OCI-LY7 (cell line): ENCODE results near the gene TNK1. TPM values are rescaled to one million over a fixed set of nuclear protein-coding genes. Genes with fewer than 3 reads are reported as not detected.
A peak's percentile ranks its signal among the peaks of the same experiment; 100 is the strongest.

Experiments used
- BruUV-seq: library from RNA; stranded (reverse); fragments of 400-500 nt; replicated peaks from 2 replicates; lab custom pipeline; 2021; lab: Mats Ljungman, UMichigan
- CTCF ChIA-PET: fragments of 300-600 bp; sonication (Branson Sonifier 250); formaldehyde crosslinking; loops from one replicate; lab custom pipeline; 2022; ENCODE audit warnings: antibody characterized with exemption; ENCODE audit not compliant: unreplicated experiment; lab: Charles Lee
- POLR2A ChIA-PET: fragments of 300-600 bp; sonication (Branson Sonifier 250); formaldehyde crosslinking; loops from one replicate; lab custom pipeline; 2022; ENCODE audit warnings: antibody characterized with exemption; lab: Charles Lee
- DNase-seq: peaks from one replicate; pipeline ENCODE4 v3.0.0-alpha.2; 2015; ENCODE audit warnings: low spot score
- H2AFZ ChIP-seq: fragments of 200-600 bp; sonication (generic), shearing (Covaris generic); 2 replicates; pipeline ENCODE4 v1.6.1; 2014; ENCODE audit warnings: mild to moderate bottlenecking, antibody characterized with exemption, low read length, moderate library complexity
- H3K27ac ChIP-seq: fragments of 200-600 bp; sonication (generic); 2 replicates; pipeline ENCODE4 v1.5.1; 2014; ENCODE audit warnings: mixed run types, low read depth, mild to moderate bottlenecking, moderate library complexity, low read length, inconsistent platforms; ENCODE audit not compliant: poor library complexity, severe bottlenecking
- H3K36me3 ChIP-seq: fragments of 200-600 bp; sonication (generic); 2 replicates; pipeline ENCODE4 v1.6.1; 2014; ENCODE audit warnings: mild to moderate bottlenecking, antibody characterized with exemption, low read length, moderate library complexity, mixed read lengths; ENCODE audit not compliant: insufficient read depth
- H3K4me1 ChIP-seq: fragments of 200-600 bp; sonication (generic); 2 replicates; pipeline ENCODE4 v1.5.1; 2014; ENCODE audit warnings: mild to moderate bottlenecking, low read length; ENCODE audit not compliant: insufficient read depth, poor library complexity, severe bottlenecking
- H3K4me2 ChIP-seq: fragments of 200-600 bp; sonication (generic); 2 replicates; pipeline ENCODE4 v1.6.1; 2014; ENCODE audit warnings: mild to moderate bottlenecking, low read length
- H3K4me3 ChIP-seq: fragments of 200-600 bp; sonication (generic); 2 replicates; pipeline ENCODE4 v1.5.1; 2014; ENCODE audit warnings: mild to moderate bottlenecking, low read depth, low read length; ENCODE audit not compliant: poor library complexity, severe bottlenecking
- H3K79me2 ChIP-seq: fragments of 200-600 bp; sonication (generic); 2 replicates; pipeline ENCODE4 v1.6.1; 2016; ENCODE audit warnings: low read depth, mild to moderate bottlenecking, low read length, moderate library complexity, mixed read lengths; ENCODE audit not compliant: insufficient read depth
- H3K9me2 ChIP-seq: fragments of 200-600 bp; sonication (generic); 2 replicates; pipeline ENCODE4 v1.6.1; 2016; ENCODE audit warnings: mild to moderate bottlenecking, low read length, mixed read lengths; ENCODE audit not compliant: insufficient read depth
- H3K9me3 ChIP-seq: fragments of 200-600 bp; sonication (generic); 2 replicates; pipeline ENCODE4 v1.6.1; 2014; ENCODE audit warnings: mild to moderate bottlenecking, mixed run types, low read length, mixed read lengths
- H4K20me1 ChIP-seq: fragments of 200-600 bp; sonication (generic); 2 replicates; pipeline ENCODE4 v1.6.1; 2014; ENCODE audit warnings: mild to moderate bottlenecking, antibody characterized with exemption, low read length, moderate library complexity, mixed read lengths; ENCODE audit not compliant: insufficient read depth
- EZH2phosphoT487 ChIP-seq: fragments of 200-600 bp; sonication (generic); IDR thresholded peaks from 2 replicates; pipeline ENCODE4 v1.6.1; 2018; ENCODE audit warnings: low read depth, borderline replicate concordance, mild to moderate bottlenecking, mixed run types, antibody characterized with exemption, low read length, moderate library complexity, mixed read lengths
- intact Hi-C: fragments of 100-400 bp; cut with micrococcal nuclease; formaldehyde crosslinking; loops from one replicate; pipeline ENCODE4 v1.10.0; 2022; ENCODE audit not compliant: unreplicated experiment
- total RNA-seq, 2 experiments: library from RNA; depleted of rRNA in 1 of 2; stranded (reverse); fragments of >200 nt in 1 of 2; shearing (Covaris generic) in 1 of 2; gene quantifications; 2 replicates each; pipeline ENCODE4 v1.2.3, GENCODE V29; 2014 to 2022
- TF ChIP-seq, protein P1 (sequence below): fragments of 200-600 bp; sonication (generic); conservative IDR thresholded peaks from 2 replicates; pipeline ENCODE4 v1.5.1; 2014; ENCODE audit warnings: mild to moderate bottlenecking, antibody characterized with exemption, low read length, moderate library complexity, mixed read lengths

TNK1 gene
- total RNA-seq, 2 experiments from 2014 or later: 5.0 to 6.4 TPM

DNA sequence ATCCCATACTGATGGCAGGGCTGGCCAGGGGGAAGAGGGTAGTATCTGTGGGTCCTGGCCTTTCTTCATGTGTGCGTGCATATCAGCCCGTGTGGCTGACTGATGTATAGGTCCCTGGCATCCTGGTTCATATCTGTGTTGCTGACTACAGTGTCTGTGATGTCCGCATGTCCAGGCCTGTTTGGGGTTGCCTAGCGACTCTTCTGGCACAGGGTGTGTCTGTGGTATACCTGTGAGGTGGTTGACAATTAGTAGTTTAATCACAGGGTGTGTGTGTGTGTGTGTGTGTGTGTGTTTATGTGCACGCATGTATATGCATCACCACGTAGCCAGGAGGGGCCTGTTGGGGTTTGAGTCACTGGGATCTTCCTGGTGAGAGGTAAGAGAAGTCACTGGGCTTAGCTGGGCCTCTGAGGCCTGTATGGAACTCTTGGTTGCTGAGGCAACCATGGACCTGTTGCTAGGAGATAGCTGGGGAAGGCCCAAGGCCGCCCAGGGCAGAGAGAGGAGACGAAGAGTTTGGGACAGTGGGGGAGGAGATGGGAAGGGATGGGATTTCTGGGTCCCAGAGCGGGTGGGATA, 26.5 kb upstream of the TNK1 start:
- Histone ChIP-seq H3K9me2 (no peaks in the 10 kb centered on the region), H4K20me1 (no peaks in the 10 kb centered on the region), H3K4me1 (peaks cover 35% of the 10 kb centered on the region), H3K36me3 (0 out of 2 replicates have a peak, but pooled peaks cover 6% of the 10 kb centered on the region), H3K27ac (no peak overlapping the region), H3K4me2 (no peak overlapping the region), H3K79me2 (no peaks in the 10 kb centered on the region), H3K9me3 (no peaks in the 10 kb centered on the region), H2AFZ (no peak overlapping the region), H3K4me3 (no peak overlapping the region)
- intact Hi-C loops: loop anchor here (5.0 kb wide), 3 partner anchors 37 to 333 kb away; partner anchors contain the start of genes GPS2, TMEM256, TP53 and WRAP53
- TF ChIP-seq, protein P1, sequence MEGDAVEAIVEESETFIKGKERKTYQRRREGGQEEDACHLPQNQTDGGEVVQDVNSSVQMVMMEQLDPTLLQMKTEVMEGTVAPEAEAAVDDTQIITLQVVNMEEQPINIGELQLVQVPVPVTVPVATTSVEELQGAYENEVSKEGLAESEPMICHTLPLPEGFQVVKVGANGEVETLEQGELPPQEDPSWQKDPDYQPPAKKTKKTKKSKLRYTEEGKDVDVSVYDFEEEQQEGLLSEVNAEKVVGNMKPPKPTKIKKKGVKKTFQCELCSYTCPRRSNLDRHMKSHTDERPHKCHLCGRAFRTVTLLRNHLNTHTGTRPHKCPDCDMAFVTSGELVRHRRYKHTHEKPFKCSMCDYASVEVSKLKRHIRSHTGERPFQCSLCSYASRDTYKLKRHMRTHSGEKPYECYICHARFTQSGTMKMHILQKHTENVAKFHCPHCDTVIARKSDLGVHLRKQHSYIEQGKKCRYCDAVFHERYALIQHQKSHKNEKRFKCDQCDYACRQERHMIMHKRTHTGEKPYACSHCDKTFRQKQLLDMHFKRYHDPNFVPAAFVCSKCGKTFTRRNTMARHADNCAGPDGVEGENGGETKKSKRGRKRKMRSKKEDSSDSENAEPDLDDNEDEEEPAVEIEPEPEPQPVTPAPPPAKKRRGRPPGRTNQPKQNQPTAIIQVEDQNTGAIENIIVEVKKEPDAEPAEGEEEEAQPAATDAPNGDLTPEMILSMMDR: no peak
- no peak for TF ChIP-seq EZH2phosphoT487
- BruUV-seq: no TSS peak
- DNase-seq: no peak
- CTCF ChIA-PET: interaction anchor here (0.5 to 2.6 kb wide), 2 partner anchors 82 to 206 kb away, joined by 4 to 13 read pairs; no protein-coding TSS in a partner anchor
- POLR2A ChIA-PET: no interaction called here

DNA sequence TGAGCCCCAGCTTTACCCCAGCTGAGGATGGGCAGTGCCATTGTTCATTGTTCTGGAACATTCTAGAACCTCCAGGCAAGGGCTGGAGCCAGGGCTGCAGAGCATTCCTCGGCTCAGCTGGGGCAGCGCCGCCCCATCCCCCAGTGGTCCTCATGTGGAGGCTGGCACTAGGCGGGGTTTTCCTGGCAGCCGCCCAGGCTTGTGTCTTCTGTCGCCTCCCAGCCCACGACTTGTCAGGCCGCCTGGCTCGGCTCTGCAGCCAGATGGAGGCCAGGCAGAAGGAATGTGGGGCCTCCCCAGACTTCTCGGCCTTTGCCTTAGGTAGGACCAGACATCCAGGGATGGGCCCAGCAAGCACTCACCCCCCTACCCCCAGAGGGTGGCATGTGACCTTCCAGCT, 25.8 kb upstream of the TNK1 start, which contains the start of gene TMEM95:
Gene TMEM95, plus strand, starts transcription at position 104 of the 400 bp plus-strand sequence. Its CDS starts 49 bp downstream, at position 153.
- ChIA-PET POLR2A (interaction anchor here (0.7 to 1.5 kb wide), 3 partner anchors 18 to 81 kb away, joined by 3 to 6 read pairs (median 5); partner anchors contain the start of gene TMEM102), CTCF (interaction anchor here (0.5 to 2.6 kb wide), 3 partner anchors 39 to 206 kb away, joined by 3 to 13 read pairs (median 4); partner anchors contain the start of gene PLSCR3)
- Histone ChIP-seq H3K27ac (no peak within 1 kb of the TSS), H3K9me2 (no peaks in the 10 kb centered on the region), H3K36me3 (0 out of 2 replicates have a peak, but pooled peaks cover 6% of the 10 kb centered on the region), H3K4me1 (peaks cover 28% of the 10 kb centered on the region), H3K9me3 (no peaks in the 10 kb centered on the region), H3K4me2 (0 out of 2 replicates have a peak within 1 kb of the TSS, but pooled peaks have one; percentile 1), H3K4me3 (no peak within 1 kb of the TSS), H3K79me2 (no peaks in the 10 kb centered on the region), H2AFZ (no peak within 1 kb of the TSS; the same call in 1 of the 2 replicates), H4K20me1 (no peaks in the 10 kb centered on the region)
- no peak for DNase-seq
- no TSS peak for BruUV-seq
- intact Hi-C loops: no loop called here
- no peak for TF ChIP-seq EZH2phosphoT487
- TF ChIP-seq, protein P1: no peak
